GM18511 (cell line): ENCODE results near the gene MEOX2.

Experiments
- ATAC-seq: cut with Tn5 transposase; IDR thresholded peaks from one replicate; pipeline ENCODE4 v1.9.1; 2021; ENCODE audit warnings: mild to moderate bottlenecking, moderate library complexity; ENCODE audit not compliant: unreplicated experiment

MEOX2 gene

GRCh38 chr7:15681631-15682030 is 4.9 kb downstream of the MEOX2 start:
- no peak for ATAC-seq

DNA sequence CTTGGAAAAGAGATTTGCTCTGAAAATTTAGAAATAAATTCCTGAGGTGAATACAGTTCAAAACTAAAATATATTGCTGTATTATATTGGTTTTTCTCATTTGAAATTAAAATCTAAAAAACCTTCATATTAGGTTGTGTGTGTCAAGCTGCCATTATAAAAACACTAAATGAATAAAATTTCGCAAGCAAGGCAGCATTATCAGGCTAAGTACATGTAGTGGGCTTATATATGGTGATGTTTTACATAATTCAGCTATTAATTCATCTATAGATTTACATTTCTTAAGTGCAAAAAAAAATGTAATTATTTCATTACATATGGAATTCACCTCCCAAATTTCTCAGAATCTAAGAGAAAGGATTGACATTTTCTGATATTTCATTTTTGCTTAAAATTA is 5.3 kb downstream of the MEOX2 start:
- no peak for ATAC-seq

- ATAC-seq = no peak
These were observed 6.0 kb downstream of the MEOX2 start for GRCh38 chr7:15680446-15680845.

GRCh38 chr7:15679306-15679705 is 7.2 kb downstream of the MEOX2 start:
- no peak for ATAC-seq

- ATAC-seq = no peak
These were observed 7.8 kb downstream of the MEOX2 start for GRCh38 chr7:15678653-15679052.

GRCh38 chr7:15675379-15675778 is 11.1 kb downstream of the MEOX2 start:
- no peak for ATAC-seq

- ATAC-seq = no peak
These were observed 11.9 kb downstream of the MEOX2 start for GRCh38 chr7:15674586-15674985.

- no peak for ATAC-seq
These were observed 16.9 kb downstream of the MEOX2 start for GRCh38 chr7:15669443-15670090.

GRCh38 chr7:15667991-15668390 is 18.5 kb downstream of the MEOX2 start:
- no peak for ATAC-seq

- ATAC-seq = no peak
These were observed 24.0 kb downstream of the MEOX2 start for GRCh38 chr7:15662451-15662850.

GRCh38 chr7:15658247-15658646 is 28.2 kb downstream of the MEOX2 start:
- no peak for ATAC-seq

- ATAC-seq = no peak
These were observed 33.6 kb downstream of the MEOX2 start for GRCh38 chr7:15652776-15653290.

DNA sequence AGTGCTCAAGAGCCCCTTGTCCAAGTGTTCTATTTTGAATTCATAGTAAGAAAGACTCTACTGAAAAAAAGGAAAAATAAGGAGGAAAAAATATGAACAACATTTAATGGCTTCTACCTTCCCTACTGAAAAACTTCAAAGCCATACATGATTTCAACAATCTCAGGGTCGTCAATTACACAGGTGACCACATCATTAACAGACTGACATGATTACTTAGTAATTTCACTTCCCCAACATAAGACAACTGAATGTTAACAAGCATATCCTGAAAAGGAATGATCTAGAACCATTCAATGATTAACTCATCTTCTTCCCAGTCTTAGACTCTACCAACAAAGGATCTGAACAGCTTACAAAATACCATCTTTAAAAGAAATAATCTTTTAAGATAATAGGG is 34.8 kb downstream of the MEOX2 start:
- no peak for ATAC-seq

DNA sequence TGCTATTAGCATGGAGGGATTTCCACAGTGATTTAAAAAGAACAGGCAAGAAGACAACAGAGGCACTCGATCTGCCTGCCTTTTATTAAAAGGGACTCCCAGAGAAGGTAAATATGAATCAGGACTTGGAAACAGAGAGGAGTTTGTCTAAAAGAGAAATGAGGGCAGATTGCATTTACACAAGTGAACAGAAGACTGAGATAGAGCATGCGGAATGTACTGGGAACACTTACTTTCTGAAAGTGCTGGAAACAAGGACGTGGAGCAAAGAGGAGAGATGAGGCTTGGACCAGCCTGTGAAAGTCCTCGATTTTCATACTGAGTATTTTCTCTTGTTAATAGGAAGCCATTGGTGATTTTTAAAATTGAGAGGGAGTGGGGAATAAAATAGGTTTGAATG is 35.7 kb downstream of the MEOX2 start:
- no peak for ATAC-seq

DNA sequence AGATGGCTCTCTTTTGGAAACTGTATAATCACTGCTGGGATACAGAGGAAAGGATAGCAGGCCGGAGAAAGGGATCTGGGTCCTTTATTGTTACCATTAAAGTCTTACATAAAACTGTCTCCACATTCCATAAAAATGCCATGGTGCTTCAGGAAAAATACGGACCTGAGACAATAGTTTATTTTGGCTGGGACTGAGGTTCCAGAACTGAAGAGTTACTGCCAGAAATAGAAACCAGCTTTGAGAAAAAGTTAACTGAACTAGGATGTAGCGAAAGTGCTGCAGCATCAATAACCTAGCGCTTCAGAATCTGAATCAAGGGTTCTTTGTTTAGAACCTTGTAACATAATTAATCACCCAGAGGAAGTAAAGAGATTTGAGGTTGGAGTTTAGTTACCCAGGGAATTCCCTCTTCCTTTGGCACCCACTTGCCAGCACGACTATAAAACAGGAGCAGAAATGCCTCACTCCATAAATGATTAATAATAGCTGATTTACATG is 38.0 kb downstream of the MEOX2 start:
- ATAC-seq = no peak

- ATAC-seq = no peak
These were observed 39.2 kb downstream of the MEOX2 start for GRCh38 chr7:15647309-15647708.

GRCh38 chr7:15643000-15643705 is 43.3 kb downstream of the MEOX2 start:
- no peak for ATAC-seq

GRCh38 chr7:15628876-15629275 is 57.6 kb downstream of the MEOX2 start:
- no peak for ATAC-seq

DNA sequence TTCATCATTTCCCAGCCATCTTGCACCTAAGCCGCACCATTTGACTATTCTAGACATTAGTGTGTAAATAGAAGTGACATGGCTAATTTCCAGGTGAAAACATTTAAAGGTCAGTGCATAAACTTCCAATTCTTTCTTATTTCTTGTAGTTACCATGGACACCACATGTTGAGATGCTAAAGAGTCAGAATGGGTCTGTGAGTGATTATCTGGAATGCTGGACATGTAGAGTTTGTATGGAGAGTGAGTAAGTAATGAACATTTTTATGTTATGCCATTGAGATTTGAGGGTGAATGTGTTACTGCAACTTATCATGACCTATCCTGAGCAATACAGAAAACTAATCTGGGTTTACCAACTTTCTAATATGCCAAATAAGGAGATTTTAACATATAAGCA is 60.4 kb downstream of the MEOX2 start:
- ATAC-seq = no peak

DNA sequence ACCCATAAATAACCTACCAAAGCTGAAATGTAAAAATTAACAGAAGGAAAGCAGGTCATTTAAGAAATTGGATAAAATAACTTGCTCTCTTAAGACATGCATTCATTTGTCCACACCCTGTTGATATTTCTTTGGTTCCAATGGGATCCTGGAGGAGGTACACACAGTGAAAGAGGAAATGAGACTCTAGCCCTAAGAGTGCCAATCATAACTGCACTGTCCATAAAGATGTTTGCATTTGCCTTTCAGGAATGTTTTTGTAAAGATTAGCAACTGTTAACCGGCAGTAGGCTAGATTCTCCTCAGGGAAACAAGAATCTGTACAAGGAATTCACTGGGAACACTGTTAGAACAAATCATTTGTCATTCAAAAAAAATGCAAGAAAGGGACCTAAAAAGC is 61.0 kb downstream of the MEOX2 start:
- ATAC-seq = no peak

GRCh38 chr7:15621468-15621867 is 65.0 kb downstream of the MEOX2 start:
- no peak for ATAC-seq

DNA sequence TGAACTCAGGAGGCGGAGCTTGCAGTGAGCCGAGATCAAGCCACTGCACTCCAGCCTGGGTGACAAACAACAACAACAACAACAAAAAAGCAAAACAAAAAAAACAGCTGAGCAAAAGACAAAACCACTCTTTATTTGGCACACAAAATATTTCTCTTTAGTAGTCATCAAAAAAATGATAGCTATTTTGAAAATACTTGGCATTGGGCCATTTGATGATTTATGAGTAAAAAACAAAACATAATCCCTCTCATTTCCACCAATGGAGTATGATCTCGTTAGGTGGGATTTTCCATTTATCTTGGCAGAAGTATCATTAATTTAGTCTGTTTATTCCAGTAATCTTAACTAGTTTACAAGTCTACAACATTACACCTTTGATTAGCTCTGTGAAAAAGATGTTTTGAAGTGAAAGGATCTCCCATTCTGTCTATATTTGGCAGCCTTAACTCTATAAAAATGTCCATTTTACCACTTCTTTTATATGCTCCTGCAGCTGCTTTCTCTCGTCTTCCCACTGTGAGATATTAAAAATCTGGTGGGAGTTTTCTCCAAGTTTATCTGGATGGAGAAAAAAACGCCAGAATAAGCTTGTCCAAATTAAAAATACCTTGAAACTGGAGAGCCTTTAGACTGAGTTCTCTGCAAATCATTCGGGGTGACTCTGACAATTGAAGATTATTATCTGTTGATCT is 65.8 kb downstream of the MEOX2 start:
- ATAC-seq = no peak
